Stimulated activated CD4-positive, alpha-beta T cell treated with anti-CD3 and anti-CD28 coated beads, TNF-alpha, amount 100 ng/mL, for 4 hours (primary cell): Measurements from ENCODE around the gene C1QTNF9B.
"Not testable (repeated sequence)": the region's sequence is repeated elsewhere in the genome, so short reads cannot be mapped to it uniquely, and the experiment has no call there.

Experiments
- DNase-seq, 3 experiments: peaks; one replicate each; pipeline ENCODE4 v3.0.0-alpha.2; 2020; ENCODE audit warnings: low read depth in 3 of 3

C1QTNF9B gene

DNA sequence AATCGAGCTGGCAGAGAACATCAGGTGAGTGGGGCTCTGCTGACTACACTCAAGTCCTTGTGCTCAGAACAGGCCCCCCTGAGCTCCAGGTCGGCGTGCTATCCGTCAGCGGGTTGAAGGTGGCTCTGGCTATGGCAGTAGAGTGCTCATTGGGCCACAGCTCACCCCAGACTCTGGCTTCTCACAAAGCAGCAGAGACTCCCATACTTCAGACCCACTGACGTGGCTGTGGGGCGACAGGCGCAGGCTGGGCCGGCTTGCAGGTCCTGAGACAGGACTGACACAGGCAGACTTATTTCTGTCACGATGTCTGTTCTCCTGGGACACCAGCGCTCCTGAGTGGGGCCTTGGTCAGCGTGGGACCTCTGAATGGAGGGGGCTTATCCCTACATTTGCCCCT, 2.6 kb downstream of the C1QTNF9B start:
- not testable (repeated sequence) for DNase-seq

DNA sequence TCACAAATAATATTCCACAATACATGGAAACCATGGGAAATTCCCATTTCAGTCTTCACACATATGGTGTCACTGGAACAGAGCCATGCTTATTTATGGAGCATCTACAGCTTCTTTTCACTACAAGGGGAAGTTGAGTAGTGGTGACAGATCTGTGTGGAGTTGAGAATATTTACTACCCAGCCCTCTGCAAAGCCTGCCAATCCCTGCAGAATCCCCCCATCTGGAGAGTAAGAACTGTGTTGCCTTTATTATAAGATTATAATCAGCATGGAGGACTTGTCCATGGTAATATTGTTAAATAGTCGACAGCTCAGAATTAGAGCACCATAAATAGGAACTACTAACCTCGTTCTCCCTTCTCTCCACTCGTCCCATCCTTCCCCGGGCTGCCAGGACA, 3.5 kb downstream of the C1QTNF9B start:
- not testable (repeated sequence) for DNase-seq

DNA sequence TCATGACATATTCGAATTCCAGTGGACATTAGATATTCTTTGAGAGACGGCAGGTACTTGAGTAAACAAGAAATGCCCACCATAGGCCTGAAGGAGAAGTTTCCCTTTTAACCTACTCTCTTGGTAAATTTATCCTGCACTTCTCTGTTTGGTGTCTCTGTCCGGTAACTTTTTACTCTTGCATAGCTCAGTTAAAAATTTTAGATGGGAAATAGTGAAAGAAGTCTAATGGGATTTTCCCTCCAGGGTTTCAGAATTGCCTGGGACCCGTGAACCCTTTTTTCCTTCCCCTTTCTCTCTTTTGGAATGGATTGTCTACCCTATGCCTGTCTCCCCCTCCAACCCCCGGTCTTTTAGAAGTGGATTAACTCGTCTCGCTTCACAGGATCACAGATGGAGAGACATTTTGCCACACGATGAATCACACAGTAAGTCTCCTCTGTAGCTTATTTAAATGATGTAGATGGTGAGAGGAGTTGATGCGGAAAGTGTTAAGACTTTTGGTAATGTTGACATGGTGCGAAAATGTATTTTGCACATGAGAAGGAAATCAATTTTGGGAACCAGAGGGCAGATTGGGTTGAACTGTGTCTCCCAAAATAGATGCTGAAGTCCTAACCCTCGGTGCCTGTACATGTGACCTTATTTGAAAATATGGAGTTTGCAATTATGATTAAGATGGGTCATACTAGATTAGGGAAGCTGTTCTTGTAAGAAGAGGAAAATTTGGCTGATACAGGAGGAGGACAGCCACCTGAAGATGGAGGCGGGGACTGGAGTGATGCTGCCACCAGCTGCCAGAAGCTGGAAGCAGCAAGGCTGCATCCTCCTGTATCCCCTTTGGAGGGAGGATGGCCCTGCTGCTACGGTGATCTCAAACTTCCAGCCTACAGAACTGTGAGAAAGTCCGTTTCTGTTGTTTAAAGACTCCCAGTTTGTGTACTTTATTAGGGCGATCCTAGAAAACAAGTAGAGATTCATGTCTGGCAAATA, 7.4 kb downstream of the C1QTNF9B start:
- no peak for DNase-seq

DNA sequence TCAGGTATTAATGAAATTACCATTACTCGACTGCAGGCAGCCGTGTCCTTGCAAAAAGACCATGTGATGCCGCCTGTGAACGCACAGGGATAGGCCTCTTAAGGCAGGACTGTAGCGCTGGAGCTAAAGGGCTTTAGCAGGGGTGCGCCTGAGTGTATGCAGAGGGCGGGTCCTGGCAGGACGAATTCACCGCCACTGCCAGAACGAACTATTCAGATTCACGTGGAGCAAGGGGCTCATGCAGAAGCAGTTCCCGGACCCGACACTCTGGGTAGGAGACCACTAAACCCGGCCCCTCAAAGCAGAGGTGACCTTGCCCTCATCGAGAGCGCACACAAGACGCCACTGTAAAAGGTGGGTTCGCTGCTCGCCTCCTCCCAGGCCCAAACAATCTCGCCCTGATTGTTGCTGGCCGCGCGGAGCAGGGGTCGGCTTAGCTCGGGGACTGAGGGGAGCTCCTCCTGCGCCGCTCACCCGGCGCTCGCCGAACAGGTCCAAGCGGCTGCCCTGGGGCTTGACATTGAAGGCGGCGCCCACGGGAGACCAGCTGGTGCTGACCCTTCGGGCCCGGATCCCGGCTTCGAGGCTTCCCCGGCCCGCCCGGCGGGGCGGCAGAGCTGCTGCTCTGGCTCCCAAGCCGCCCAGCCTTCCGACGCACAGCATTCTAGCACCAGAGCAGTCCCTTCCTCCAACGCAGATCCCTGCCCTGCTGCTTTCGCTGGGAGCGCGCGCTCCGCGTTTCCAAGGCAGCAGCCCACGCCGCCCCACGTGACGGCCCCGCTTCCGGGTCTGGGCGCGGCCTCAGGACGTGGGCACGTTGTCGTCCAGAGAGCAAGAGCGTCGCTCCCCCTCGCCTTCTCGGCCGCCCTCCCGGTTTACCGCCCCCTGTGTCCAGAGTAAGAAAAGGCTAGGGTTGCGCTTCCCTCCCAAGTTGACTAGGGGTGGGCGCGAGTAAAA, 8.4 kb downstream of the C1QTNF9B start, which contains the start of gene MIPEP:
TSS of gene MIPEP (minus strand) at position 743 of the 957 bp plus-strand sequence. CDS start at position 663, 80 bp downstream.
- peak; percentile 82 to 87 (median 85) for DNase-seq

DNA sequence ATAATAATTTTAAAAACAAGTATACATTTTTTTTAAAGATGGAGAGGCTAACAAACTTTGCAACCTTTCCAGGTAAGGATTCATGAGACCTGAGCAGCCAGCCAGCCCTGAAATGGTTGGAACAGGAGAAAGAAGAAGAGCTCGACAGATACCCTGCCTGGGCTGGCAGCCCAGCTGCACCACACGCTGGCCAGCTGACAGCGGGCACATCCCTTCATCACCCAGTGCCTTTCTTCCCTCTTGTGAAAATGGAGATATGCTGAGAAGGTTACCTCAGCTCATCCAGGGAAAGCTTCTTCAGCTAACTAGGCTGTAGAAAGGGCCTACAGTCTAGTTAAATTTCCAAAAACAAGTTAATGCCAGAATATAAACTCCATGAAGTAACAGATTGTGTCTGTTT, 12.9 kb downstream of the C1QTNF9B start:
- DNase-seq, result not testable (repeated sequence)

DNA sequence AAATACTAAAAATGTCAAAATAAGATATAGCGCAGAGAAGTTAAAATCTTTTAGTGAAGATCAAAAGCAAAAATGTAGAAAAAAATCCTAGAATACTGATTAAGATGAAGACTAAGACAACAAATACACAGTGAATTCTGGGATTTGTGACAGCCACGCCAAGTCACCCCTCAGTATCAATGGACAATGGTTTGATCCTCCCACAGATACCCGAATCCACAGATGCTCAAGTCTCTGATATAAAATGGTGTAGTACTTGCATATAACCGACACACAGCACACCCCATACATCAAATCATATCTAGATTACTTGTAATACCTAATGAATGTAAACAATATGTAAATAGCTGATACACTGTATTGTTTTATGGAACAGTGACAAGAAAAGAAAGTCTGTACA, 14.0 kb downstream of the C1QTNF9B start:
- no peak for DNase-seq

DNA sequence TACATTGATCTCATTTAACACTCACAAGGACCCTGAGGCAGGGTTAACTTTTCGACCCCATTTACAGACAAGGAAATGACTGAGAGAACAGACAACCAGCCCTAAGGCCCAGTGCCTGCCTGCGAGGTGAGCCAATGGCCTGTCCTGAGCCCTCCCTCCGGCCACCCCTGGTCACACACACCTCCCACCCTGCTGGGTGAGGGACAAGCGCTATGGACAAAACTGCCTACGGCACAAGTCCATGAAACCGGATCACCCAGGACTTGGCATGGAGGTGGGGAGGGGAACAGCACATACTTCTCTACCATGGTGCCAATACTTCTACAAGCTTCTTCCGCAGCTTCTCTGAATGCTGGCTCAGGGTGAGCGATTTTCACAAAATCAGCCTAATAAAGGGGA, 15.9 kb downstream of the C1QTNF9B start:
- DNase-seq, result not testable (repeated sequence)

DNA sequence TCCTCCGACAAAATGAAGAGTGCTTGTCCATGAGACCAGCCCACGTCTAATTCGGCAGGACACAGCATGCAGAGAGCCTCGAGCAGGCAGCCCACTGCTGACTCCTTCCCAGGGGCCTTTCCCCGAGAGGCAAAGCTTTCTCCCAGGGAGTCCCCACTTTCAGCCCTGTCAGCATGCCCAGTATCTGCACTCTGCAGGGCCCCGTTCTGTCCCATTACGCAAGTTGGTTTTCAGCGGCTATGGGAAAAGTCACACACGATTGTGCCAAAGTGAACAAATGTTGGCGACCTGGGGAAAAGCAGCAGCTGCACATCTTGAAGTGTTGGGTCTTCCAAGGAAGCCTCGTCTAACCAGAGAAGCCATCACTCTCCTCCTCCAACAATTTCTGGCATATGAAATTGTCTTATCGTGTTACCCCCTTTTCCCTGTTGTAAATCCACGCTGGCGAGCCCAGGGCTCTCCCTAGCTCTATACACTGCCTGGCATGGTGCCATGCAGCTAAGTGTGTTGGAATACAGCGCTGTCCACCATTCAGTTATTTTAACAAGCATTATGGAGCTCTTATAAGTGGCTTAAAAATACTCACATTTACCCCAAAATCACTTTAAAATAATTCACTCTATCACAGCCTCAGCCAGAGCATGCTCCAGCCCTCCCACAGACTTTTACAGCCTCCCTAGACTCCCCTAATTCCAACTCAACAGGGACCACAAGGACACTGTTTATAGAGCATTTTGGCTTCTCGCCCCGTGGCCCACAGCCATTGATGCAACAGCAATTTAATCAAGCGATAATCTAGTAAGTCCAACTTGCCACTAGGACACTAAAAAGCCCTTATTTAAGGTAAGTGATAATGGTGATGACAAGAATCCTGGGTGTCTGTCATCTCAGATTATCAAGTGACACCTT, 16.6 kb downstream of the C1QTNF9B start:
- DNase-seq, result not testable (repeated sequence)

DNA sequence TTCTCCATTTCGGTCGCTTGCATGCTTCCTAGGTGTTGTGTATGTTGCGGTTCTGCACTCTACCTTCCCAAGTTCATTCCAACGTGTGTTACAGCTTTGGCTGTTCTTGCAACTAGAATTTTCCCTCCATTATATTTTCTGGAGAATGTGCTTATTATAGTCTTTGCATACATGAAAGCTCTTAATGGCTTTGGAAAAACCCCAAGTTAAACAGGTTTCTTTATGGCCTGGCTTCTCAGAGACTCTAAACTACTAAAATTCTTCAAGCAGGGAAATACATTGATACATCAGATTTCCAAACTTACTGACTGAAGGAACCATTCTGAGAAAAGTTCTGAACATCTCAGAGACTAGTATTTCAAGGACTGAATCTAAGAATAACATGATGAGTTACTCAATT, 20.0 kb downstream of the C1QTNF9B start:
- no peak for DNase-seq

DNA sequence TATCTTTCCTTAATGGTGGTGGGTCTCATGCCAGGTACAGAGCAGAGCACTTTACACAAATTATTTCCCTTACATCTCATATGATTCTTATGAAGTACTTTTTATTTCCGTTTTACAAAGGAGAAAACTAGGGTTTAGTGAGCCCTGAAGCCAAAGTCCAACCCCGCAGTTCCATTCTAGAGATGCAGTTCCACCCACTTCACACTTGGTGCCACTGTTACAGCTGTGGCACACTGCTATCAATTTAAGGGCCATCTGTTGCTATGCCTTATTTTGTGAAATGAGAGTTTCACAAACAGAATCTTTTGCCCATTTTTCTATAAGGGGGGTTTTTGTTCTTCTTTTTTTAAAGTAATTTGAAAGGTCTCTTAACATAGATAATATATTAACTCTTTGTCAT, 21.0 kb downstream of the C1QTNF9B start:
- no peak for DNase-seq

DNA sequence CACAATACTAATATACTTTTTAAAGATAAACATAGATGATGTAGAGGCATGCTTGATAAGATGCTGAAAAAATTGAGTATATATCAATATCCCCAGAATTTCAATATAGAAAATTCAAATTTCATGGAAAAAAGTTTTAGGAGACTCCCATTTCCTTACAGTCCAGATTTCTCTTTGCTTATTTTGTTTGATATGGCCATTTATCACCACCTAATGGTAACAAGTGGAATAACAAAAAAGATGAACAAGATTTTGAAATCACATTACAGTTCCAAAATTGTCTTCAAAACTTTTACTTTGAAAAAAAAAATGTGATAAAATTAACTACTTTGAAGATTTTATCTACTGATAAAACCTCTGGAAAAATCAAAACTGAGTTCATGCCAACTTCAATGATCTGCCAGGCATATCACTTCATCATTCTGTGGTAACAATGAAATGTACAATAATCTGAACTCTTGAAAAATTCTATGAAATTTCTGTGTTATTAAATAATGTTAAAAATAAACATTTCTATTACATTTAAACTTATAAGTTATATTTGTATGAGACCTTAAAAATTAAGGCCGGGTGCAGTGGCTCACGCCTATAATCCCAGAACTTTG, 25.6 kb downstream of the C1QTNF9B start:
- DNase-seq, result no peak

DNA sequence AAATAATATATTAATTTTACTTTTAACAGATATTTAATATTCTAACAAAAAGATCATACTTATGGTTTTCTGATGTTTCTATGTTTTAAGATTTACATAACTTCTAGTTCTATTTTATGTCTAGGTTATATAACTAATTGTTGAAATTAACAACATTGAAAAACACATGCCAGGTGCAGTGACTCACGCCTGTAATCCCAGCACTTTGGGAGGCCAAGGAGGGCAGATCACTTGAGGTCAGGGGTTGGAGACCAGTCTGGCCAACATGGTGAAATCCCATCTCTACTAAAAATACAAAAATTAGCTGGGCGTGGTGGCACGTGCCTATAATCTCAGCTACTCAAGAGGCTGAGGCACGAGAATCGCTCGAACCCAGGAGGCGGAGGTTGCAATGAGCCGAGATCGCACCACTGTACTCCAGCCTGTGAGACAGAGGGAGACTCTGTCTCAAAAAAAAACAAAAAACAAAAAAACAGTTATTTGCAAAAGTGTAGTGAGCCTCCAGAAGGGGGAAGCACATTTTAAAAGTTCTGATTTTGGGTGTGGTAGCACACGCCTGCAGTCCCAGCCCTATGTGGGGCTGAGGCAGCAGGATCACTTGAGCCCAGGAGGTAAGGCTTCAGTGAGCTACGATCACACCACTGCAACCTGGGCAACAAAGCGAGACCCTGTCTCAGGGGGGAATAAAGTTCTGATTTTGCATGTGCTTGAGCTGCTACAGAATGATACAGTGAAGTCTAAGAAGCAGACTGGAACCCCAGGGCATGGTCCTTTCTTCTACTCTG, 26.8 kb downstream of the C1QTNF9B start:
- no peak for DNase-seq

DNA sequence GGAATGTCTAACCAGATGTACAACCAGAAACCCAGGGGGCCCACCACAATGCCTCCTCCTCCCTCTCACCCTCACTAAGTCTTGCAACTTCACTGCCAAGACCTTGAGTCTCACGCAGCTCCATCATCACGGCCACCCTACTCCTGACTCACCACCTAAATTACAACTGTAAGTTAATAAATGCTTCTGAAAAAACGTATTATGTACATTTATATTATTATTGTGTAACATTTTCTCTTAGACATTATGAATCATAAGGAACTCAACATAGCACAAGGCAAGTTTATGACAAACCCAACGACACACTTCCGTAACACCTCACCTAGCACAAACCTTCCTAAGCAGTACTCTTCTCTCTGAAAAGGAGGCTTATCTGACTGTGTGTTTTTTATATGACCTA, 28.8 kb downstream of the C1QTNF9B start:
- no peak for DNase-seq

DNA sequence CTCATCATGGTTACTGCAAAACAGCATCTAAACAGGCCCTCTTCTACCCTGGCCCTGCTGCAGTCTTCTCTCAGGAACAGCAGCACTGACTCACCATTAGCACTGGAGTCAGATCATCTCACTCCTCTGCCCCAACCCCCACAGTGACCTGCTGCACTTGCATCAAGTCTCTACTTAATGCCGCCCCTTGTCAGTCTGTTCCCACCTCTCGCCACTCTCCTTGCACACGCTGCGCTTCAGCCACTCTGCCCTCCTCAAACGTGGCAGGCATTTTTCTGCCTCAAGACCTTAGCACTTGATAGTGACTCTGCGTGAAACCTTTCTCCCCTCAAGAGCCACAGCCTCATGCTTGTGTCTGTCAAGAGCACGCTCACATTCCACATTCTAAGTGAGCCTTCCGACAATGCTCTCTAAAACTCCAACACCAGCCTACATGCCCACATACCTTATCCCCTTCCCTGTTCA, 30.2 kb downstream of the C1QTNF9B start:
- DNase-seq, result no peak

DNA sequence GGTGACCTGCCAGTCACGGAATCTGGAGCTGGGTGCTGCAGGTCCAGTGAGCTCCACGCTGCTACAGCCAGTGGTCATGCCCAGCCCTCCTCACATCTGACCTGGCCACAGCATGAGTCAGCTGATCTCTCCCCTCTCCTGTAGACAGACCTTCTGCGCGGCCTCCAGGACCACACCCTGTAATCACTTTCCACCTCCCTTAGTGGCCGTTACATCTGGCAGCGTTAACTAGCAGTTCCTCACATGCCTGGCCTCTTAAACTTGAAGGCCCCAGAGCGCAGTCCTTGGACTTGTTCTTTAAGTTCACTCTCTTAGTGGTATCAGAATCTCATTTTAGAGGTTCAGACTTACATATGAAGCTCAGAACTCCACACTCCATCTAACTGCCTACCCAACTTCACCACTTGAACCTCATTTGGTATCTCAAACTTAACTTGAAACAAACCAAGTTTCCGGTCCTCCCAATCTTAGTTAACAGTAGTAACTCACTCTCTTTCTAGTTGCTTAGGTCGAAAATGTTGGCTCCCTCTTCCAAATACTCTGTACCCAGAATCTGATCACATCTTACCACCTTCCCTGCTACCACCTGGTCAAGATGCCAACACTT, 30.8 kb downstream of the C1QTNF9B start:
- no peak for DNase-seq

DNA sequence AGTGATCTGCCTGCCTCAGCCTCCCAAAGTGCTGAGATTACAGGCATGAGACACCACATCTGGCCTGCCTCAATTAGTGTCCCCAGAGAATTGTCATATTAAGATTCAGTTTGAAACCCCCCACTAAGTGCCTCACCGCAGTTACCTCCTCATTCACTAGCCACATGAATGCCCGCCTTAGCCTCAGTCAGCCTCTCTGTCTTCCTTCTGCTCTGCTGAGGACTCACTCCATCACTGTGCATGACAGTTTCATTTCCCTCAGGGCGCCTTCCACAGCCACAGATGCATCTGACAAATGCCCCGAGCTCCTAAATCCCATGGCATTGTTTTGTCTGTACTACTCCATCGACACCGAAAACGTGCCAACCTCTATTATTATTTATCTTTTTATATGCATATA, 31.4 kb downstream of the C1QTNF9B start:
- no peak for DNase-seq

DNA sequence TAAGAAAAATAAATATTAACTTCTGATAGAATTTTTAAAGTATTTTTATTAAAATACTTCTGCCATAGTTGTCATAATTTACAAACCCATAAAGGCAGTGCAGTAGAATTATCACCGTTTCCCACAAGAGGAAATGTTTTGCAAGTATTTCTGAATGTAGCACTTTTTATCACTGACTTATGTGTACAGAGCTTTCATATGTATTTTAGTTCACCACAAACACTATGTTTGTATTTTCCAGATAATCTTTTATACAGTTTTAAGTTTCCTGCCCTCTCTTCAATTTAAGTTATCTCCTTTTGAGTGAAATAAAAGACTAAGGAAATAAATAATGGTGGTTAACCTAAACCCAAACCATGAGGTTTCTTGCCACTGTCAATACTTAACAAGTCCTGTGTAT, 32.3 kb downstream of the C1QTNF9B start:
- DNase-seq, result no peak

DNA sequence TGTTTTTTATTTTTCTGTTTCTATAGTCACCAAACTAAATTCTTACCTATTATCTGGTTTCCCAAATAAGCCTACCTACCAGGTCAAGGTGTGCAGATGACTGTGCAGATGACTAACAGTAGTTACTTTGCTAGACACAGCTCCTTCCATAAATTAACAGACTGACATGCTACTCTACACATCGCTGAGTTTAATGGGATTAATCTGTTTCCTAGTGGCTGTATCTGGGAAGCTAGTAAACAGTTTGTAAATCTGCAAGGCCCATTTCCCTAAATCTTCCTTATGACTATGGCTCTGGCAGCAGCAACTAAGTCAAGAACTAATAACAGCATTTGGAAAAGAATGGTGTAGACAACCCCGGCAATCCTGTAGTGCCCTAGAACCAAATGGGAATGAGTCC, 36.0 kb downstream of the C1QTNF9B start:
- DNase-seq, result no peak

DNA sequence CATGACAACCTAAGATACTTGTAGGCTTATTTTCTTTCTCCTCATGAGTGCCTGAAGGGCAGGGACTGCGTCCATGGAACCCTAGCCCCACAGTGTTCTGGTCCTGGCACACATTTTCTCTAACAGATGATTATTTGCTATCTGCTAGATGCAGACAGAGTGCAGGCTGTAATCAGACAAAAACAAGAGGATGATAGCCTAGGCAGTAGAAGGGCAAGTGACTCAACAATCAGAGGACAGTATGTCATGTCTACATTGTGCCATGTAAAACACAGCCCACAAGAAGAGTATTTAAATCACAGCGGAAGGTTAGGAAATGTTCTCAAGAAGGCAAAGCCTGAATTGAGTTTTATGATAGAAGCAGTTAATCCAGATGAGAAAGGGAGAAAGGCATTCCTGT, 37.4 kb downstream of the C1QTNF9B start:
- DNase-seq, result no peak
